Testis (tissue), 3 donors: ENCODE data around the gene PUSL1. TPM values are rescaled to one million over a fixed set of nuclear protein-coding genes. Genes with fewer than 3 reads are reported as not detected.

Source experiments
- DNase-seq: peaks from one replicate; pipeline ENCODE4 v3.0.0-alpha.2; 2019
- H3K27ac ChIP-seq, 2 donors: fragments of 200-600 bp; sonication (generic); one replicate each; pipeline ENCODE4 v1.5.1; 2019
- H3K27me3 ChIP-seq: fragments of 200-600 bp; sonication (generic); one replicate; pipeline ENCODE4 v1.5.1; 2019
- H3K36me3 ChIP-seq: fragments of 200-600 bp; sonication (generic); one replicate; pipeline ENCODE4 v1.5.1; 2017; ENCODE audit warnings: low read depth; ENCODE audit errors: missing control alignments
- H3K4me1 ChIP-seq: fragments of 200-600 bp; sonication (generic); one replicate; pipeline ENCODE4 v1.5.1; 2019
- H3K4me3 ChIP-seq, 2 donors: fragments of 200-600 bp; sonication (generic); one replicate each; pipeline ENCODE4 v1.5.1; 2017 to 2019
- H3K9me3 ChIP-seq: fragments of 200-600 bp; sonication (generic); one replicate; pipeline ENCODE4 v1.5.1; 2017
- POLR2A ChIP-seq: fragments of 450-650 bp; IDR thresholded peaks from one replicate; pipeline ENCODE4 v1.6.1; 2017; ENCODE audit warnings: antibody characterized with exemption, mild to moderate bottlenecking, moderate library complexity
- WGBS, 2 donors: methylation state at CpG; one replicate each; pipeline ENCODE4 v1.1.5; 2018; 5-methylcytosine and 5-hydroxymethylcytosine counted together
- intact Hi-C: fragments of 100-400 bp; cut with DNase I; formaldehyde crosslinking; loops from one replicate; pipeline ENCODE4 v1.15.1; 2023; ENCODE audit warnings: low total_unique reads
- polyA plus RNA-seq: library from polyadenylated mRNA; stranded (reverse); fragments of 350-450 nt; fragmentation: Illumina TruSeq; extraction: RNeasy Lipid Tissue Mini Kit (QIAGEN cat#74804); gene quantifications from one replicate; pipeline ENCODE4 v1.2.3, GENCODE V29; 2014; ENCODE audit warnings: low read depth, low replicate concordance; ENCODE audit not compliant: insufficient read depth
- total RNA-seq, 2 donors: library from RNA; depleted of rRNA; stranded (reverse); fragments of >200 nt; gene quantifications; one replicate each; pipeline ENCODE4 v1.2.3, GENCODE V29; 2016
- TF ChIP-seq, protein P1 (sequence below), 3 experiments: fragments of 450-650 bp in 2 of 3; fragments of 200-600 bp in 1 of 3; sonication (generic) in 1 of 3; IDR thresholded peaks; one replicate each; pipeline ENCODE4 v1.5.1; 2016 to 2019; ENCODE audit warnings: antibody characterized with exemption in 3 of 3, mild to moderate bottlenecking in 2 of 3, moderate library complexity in 1 of 3

PUSL1 gene
- total and polyA plus RNA-seq, 3 donors from 2014 or later, result 12.4 to 39.0 (median 35.4) TPM

DNA sequence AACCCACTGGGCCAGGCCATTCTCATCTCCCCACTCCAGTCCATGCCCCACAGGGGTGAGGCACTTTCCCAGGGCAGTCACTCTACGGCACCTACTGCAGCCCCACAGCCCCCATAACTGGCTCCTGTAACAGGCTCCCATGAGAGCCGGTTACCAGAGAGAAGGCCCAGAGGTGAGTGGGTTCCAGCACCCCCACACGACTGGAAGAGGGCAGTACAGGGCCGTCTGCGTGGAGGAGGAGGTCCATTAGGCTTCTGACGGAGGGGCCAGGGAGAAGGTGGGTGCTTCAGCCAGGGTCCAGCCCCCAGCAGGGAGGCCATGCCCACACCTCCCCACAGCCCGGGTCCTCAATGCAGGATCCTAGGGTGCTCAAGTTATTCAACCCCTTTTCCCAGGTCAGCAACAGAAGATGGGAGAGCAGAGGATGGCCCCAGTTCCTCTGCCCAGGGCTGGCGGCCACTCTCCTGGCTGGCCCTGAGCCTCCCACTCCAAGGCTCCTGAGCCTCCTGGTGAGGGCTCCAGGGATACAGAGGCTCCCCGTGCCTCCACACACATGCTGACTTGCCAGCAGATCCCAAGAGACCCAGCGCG is 2.2 kb upstream of the PUSL1 start:
- no peak for TF ChIP-seq POLR2A
- TF ChIP-seq, protein P1, sequence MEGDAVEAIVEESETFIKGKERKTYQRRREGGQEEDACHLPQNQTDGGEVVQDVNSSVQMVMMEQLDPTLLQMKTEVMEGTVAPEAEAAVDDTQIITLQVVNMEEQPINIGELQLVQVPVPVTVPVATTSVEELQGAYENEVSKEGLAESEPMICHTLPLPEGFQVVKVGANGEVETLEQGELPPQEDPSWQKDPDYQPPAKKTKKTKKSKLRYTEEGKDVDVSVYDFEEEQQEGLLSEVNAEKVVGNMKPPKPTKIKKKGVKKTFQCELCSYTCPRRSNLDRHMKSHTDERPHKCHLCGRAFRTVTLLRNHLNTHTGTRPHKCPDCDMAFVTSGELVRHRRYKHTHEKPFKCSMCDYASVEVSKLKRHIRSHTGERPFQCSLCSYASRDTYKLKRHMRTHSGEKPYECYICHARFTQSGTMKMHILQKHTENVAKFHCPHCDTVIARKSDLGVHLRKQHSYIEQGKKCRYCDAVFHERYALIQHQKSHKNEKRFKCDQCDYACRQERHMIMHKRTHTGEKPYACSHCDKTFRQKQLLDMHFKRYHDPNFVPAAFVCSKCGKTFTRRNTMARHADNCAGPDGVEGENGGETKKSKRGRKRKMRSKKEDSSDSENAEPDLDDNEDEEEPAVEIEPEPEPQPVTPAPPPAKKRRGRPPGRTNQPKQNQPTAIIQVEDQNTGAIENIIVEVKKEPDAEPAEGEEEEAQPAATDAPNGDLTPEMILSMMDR (IDR thresholded peaks at IDR 0.05), result no peak
- WGBS, 2 donors, result 39% methylated on average over 10 of the region's 11 CpGs; no CpG with 5 or more reads in 1 of the 2 donors

DNA sequence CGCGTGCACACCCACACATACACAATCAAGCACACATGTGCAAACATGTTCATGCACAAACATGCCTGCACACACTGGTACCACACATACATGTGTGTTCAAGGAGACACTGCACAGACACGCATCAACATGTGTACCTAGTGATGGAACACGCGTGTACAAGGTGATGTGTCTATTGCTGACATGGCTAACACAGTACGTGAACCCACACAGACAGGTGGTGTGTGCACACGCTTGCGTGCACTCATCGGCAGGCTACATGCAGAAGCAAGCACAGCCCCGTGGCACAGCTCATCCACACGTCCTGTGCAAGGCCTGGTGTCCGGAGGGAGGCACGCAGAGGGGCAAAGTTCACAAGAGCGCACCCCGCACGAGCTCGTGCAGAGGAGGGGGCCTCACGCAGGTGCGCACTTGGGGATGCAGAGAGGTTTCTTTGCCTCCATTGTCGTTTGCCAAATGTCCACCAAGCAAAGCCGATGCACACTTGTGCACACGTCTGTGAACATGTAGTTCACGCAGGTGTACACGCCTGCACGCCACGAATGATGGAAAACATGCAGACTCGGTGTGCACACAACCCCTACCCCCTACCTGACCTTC is 1.6 kb upstream of the PUSL1 start:
- peaks cover 40% of the 10 kb centered on the region for H3K4me1 ChIP-seq
- no peak overlapping the region for H3K27ac ChIP-seq
- H3K9me3 ChIP-seq, result no peaks in the 10 kb centered on the region
- 34 to 57% methylated on average over 12 to 27 of the region's 27 CpGs for WGBS, 2 donors
- intact Hi-C loops, result no loop called here
- peak overlapping the region; percentile 65 to 89 for H3K4me3 ChIP-seq
- H3K27me3 ChIP-seq, result no peaks in the 10 kb centered on the region
- DNase-seq, result no peak
- H3K36me3 ChIP-seq, result no peaks in the 10 kb centered on the region
- TF ChIP-seq, protein P1 (IDR thresholded peaks at IDR 0.05), result no peak
- no peak for TF ChIP-seq POLR2A

More for the DNA sequence above, 2.2 kb upstream of the PUSL1 start:
- Histone ChIP-seq H3K27ac (peak overlapping the region; percentile 25 to 65), H3K4me3 (no peak overlapping the region), H3K27me3 (no peaks in the 10 kb centered on the region), H3K9me3 (no peaks in the 10 kb centered on the region), H3K4me1 (peaks cover 40% of the 10 kb centered on the region), H3K36me3 (no peaks in the 10 kb centered on the region)
- no peak for DNase-seq
- intact Hi-C loops, result no loop called here

DNA sequence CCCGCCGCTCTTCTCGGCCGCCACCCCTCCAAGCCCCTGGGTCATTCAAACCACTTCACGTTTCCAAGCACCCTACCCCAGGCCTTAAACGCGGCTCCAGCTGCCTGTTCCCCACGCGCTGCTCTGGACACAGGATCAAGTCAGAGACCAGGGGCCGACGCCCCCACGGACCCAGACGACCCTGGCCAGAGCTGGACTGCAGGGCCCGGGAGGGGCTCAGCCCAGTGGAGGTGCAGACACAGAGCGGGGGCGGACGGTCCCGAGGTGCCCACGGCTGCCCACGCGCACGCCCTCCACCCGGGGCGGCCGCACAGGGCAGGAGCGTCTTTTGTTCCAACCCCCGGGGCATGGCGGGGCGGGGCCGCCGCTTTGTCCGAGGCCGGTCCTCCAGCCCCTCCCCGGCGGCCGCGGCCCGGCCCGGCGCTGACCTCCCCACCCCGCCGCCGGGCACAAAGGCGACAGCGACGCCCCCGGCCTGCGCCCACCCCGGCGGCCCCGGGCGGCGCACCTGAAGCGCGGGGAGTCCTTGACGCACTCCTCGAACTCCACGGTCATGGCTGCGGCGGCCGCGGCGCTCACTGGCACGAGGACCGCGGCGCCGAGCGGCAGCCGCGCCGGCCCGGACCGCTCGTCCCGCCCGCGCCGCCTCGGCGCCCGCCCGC is 1.0 kb upstream of the PUSL1 start:
- WGBS, 2 donors, result 3% methylated on average over 24 of the region's 83 CpGs; no CpG with 5 or more reads in 1 of the 2 donors
- TF ChIP-seq, protein P1 (IDR thresholded peaks at IDR 0.05), result no peak
- no peak for TF ChIP-seq POLR2A
- peak overlapping the region in 1 of 2 donors; percentile 92 for H3K27ac ChIP-seq
- intact Hi-C loops, result no loop called here
- H3K27me3 ChIP-seq, result no peaks in the 10 kb centered on the region
- no peaks in the 10 kb centered on the region for H3K36me3 ChIP-seq
- no peaks in the 10 kb centered on the region for H3K9me3 ChIP-seq
- H3K4me3 ChIP-seq, result peak overlapping the region; percentile 65 to 89
- peaks cover 40% of the 10 kb centered on the region for H3K4me1 ChIP-seq
- peak; percentile 44 for DNase-seq

DNA sequence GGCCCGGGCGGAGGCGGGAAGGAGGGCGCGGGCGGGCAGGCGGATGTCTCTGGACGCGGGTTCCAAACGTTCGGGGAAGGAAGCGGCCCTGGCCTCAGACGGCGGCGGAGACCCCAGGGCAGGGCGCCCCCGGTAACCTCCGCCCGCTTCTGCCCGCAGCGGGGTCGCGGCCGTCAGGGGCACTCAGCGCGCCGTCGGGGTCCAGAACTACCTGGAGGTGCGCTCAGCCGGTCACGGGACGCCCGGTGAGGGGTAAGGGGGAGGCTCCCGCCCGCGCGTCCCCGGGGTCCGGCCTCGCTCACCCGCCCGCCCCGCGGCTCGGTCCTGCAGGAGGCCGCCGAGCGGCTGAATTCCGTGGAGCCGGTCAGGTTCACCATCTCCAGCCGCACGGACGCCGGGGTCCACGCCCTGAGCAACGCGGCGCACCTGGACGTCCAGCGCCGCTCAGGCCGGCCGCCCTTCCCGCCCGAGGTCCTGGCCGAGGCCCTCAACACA is 406 bp downstream of the PUSL1 start:
- WGBS, 2 donors, result 0% methylated on average over 65 of the region's 66 CpGs; no CpG with 5 or more reads in 1 of the 2 donors
- no peaks in the 10 kb centered on the region for H3K9me3 ChIP-seq
- H3K4me1 ChIP-seq, result peaks cover 40% of the 10 kb centered on the region
- H3K4me3 ChIP-seq, result peak overlapping the region; percentile 87 to 89
- no peaks in the 10 kb centered on the region for H3K27me3 ChIP-seq
- intact Hi-C loops, result no loop called here
- DNase-seq, result no peak
- no peaks in the 10 kb centered on the region for H3K36me3 ChIP-seq
- peak overlapping the region; percentile 91 to 92 for H3K27ac ChIP-seq
- TF ChIP-seq, protein P1 (IDR thresholded peaks at IDR 0.05), result no peak
- no peak for TF ChIP-seq POLR2A
